Measurements from ENCODE around the gene CEMIP. TPM values are rescaled to one million over a fixed set of nuclear protein-coding genes. Genes with fewer than 3 reads are reported as not detected.

Gene CEMIP
- total and polyA plus RNA-seq, 2 of the 13 experiments (the other 11 are each of a cell fraction or from before 2014, with no cell fraction given) = 4.3 to 28.5 TPM

DNA sequence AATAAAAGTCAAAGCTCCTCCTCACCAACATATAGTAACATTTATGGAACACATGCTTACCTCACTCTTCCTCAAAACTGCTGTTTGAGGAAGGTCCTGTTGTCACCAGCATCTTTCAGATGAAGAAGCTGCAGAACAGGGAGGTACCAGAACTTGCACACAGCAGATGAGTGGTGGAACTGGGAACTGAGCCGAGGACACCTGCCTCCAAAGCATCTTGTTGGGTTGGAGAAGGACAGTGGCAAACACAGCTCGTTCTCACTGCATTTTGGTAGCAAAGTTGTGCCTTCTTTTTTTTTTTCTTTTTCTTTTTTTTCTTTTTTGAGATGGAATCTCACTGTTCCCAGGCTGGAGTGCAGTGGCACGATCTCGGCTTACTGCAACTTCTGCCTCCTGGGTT lies 76.0 kb downstream of the CEMIP start (continued):
- TF ChIP-seq, protein P1, sequence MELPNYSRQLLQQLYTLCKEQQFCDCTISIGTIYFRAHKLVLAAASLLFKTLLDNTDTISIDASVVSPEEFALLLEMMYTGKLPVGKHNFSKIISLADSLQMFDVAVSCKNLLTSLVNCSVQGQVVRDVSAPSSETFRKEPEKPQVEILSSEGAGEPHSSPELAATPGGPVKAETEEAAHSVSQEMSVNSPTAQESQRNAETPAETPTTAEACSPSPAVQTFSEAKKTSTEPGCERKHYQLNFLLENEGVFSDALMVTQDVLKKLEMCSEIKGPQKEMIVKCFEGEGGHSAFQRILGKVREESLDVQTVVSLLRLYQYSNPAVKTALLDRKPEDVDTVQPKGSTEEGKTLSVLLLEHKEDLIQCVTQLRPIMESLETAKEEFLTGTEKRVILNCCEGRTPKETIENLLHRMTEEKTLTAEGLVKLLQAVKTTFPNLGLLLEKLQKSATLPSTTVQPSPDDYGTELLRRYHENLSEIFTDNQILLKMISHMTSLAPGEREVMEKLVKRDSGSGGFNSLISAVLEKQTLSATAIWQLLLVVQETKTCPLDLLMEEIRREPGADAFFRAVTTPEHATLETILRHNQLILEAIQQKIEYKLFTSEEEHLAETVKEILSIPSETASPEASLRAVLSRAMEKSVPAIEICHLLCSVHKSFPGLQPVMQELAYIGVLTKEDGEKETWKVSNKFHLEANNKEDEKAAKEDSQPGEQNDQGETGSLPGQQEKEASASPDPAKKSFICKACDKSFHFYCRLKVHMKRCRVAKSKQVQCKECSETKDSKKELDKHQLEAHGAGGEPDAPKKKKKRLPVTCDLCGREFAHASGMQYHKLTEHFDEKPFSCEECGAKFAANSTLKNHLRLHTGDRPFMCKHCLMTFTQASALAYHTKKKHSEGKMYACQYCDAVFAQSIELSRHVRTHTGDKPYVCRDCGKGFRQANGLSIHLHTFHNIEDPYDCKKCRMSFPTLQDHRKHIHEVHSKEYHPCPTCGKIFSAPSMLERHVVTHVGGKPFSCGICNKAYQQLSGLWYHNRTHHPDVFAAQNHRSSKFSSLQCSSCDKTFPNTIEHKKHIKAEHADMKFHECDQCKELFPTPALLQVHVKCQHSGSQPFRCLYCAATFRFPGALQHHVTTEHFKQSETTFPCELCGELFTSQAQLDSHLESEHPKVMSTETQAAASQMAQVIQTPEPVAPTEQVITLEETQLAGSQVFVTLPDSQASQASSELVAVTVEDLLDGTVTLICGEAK (IDR thresholded peaks at IDR 0.05) = no peak
- TF ChIP-seq, protein P1 (CRISPR knock-in tag; IDR thresholded peaks at IDR 0.05) = no peak
- TF ChIP-seq TOPORS (CRISPR knock-in tag; IDR thresholded peaks at IDR 0.05) = no peak
- no peak for TF ChIP-seq MZF1 (CRISPR knock-in tag; IDR thresholded peaks at IDR 0.05; ENCODE audit: borderline replicate concordance)
- no peak for TF ChIP-seq SP4 (CRISPR knock-in tag; IDR thresholded peaks at IDR 0.05)
- TF ChIP-seq ZSCAN9 (CRISPR knock-in tag; IDR thresholded peaks at IDR 0.05; ENCODE audit: borderline replicate concordance) = no peak
- no peak for TF ChIP-seq CAMTA2 (CRISPR knock-in tag; IDR thresholded peaks at IDR 0.05; ENCODE audit: borderline replicate concordance)
- TF ChIP-seq, protein P2, sequence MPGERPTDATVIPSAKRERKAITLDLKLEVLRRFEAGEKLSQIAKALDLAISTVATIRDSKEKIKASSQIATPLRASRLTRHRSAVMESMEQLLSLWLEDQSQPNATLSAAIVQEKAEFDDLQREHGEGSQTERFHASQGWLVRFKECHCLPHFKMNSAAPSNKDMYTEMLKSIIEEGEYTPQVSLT (CRISPR knock-in tag; IDR thresholded peaks at IDR 0.05; ENCODE audit: borderline replicate concordance, low read depth) = no peak
- TF ChIP-seq, protein P3, sequence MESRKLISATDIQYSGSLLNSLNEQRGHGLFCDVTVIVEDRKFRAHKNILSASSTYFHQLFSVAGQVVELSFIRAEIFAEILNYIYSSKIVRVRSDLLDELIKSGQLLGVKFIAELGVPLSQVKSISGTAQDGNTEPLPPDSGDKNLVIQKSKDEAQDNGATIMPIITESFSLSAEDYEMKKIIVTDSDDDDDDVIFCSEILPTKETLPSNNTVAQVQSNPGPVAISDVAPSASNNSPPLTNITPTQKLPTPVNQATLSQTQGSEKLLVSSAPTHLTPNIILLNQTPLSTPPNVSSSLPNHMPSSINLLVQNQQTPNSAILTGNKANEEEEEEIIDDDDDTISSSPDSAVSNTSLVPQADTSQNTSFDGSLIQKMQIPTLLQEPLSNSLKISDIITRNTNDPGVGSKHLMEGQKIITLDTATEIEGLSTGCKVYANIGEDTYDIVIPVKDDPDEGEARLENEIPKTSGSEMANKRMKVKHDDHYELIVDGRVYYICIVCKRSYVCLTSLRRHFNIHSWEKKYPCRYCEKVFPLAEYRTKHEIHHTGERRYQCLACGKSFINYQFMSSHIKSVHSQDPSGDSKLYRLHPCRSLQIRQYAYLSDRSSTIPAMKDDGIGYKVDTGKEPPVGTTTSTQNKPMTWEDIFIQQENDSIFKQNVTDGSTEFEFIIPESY (CRISPR knock-in tag; IDR thresholded peaks at IDR 0.05) = no peak
- TF ChIP-seq ZNF33A (CRISPR knock-in tag; IDR thresholded peaks at IDR 0.05; ENCODE audit: borderline replicate concordance) = no peak
- no peak for TF ChIP-seq ZNF501 (CRISPR knock-in tag; IDR thresholded peaks at IDR 0.05)
- TF ChIP-seq, protein P4, sequence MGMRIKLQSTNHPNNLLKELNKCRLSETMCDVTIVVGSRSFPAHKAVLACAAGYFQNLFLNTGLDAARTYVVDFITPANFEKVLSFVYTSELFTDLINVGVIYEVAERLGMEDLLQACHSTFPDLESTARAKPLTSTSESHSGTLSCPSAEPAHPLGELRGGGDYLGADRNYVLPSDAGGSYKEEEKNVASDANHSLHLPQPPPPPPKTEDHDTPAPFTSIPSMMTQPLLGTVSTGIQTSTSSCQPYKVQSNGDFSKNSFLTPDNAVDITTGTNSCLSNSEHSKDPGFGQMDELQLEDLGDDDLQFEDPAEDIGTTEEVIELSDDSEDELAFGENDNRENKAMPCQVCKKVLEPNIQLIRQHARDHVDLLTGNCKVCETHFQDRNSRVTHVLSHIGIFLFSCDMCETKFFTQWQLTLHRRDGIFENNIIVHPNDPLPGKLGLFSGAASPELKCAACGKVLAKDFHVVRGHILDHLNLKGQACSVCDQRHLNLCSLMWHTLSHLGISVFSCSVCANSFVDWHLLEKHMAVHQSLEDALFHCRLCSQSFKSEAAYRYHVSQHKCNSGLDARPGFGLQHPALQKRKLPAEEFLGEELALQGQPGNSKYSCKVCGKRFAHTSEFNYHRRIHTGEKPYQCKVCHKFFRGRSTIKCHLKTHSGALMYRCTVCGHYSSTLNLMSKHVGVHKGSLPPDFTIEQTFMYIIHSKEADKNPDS (CRISPR knock-in tag; IDR thresholded peaks at IDR 0.05) = no peak
- TF ChIP-seq, protein P5, sequence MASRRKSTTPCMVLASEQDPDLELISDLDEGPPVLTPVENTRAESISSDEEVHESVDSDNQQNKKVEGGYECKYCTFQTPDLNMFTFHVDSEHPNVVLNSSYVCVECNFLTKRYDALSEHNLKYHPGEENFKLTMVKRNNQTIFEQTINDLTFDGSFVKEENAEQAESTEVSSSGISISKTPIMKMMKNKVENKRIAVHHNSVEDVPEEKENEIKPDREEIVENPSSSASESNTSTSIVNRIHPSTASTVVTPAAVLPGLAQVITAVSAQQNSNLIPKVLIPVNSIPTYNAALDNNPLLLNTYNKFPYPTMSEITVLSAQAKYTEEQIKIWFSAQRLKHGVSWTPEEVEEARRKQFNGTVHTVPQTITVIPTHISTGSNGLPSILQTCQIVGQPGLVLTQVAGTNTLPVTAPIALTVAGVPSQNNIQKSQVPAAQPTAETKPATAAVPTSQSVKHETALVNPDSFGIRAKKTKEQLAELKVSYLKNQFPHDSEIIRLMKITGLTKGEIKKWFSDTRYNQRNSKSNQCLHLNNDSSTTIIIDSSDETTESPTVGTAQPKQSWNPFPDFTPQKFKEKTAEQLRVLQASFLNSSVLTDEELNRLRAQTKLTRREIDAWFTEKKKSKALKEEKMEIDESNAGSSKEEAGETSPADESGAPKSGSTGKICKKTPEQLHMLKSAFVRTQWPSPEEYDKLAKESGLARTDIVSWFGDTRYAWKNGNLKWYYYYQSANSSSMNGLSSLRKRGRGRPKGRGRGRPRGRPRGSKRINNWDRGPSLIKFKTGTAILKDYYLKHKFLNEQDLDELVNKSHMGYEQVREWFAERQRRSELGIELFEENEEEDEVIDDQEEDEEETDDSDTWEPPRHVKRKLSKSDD (CRISPR knock-in tag; IDR thresholded peaks at IDR 0.05; ENCODE audit: low read depth) = no peak
